ENCODE data around the gene MYL7.

Gene MYL7

GRCh38 chr7:44161371-44161770 lies 20.2 kb upstream of the MYL7 start:
- DNase-seq, result no peak
- Histone ChIP-seq H3K18ac (ENCODE audit: low read length) (no peak overlapping the region), H3K36me3 (ENCODE audit: control insufficient read depth in 1 of 2, insufficient read depth in 2 of 2, low read length in 2 of 2) (no peaks in the 10 kb centered on the region), H3K9ac (ENCODE audit: low read length) (no peak overlapping the region), H3K9me3 (ENCODE audit: insufficient read depth, low read depth, low read length) (peaks cover 4% of the 10 kb centered on the region), H3K4me1 (ENCODE audit: control insufficient read depth in 1 of 2, insufficient read depth in 2 of 2, low read length in 2 of 2) (peaks cover 10 to 15% of the 10 kb centered on the region in 2 experiments), H2BK5ac (ENCODE audit: low read depth, low read length, poor library complexity) (no peak overlapping the region), H3K4me2 (ENCODE audit: low read length) (no peak overlapping the region), H3K4ac (ENCODE audit: low read depth, low read length) (no peak overlapping the region), H3K14ac (ENCODE audit: low read length) (no peak overlapping the region), H4K8ac (ENCODE audit: low read depth, low read length) (no peak overlapping the region), H4K12ac (ENCODE audit: low read depth, low read length) (no peak overlapping the region), H4K91ac (ENCODE audit: low read depth, low read length) (no peak overlapping the region), H3K27me3 (ENCODE audit: insufficient read depth, low read length) (no peaks in the 10 kb centered on the region), H2BK120ac (ENCODE audit: insufficient read depth, low read length, poor library complexity) (no peak overlapping the region), H2AFZ (ENCODE audit: insufficient read depth, low read length, poor library complexity) (no peak overlapping the region), H3K23ac (ENCODE audit: low read length) (no peak overlapping the region), H3K79me2 (ENCODE audit: control insufficient read depth, insufficient read depth, low read length, poor library complexity) (no peaks in the 10 kb centered on the region), H3K27ac (ENCODE audit: low read depth, low read length) (no peak overlapping the region), H3K79me1 (ENCODE audit: low read length) (peaks cover 10% of the 10 kb centered on the region), H2BK12ac (ENCODE audit: low read length) (no peak overlapping the region), H2AK5ac (ENCODE audit: low read length) (no peak overlapping the region), H3K4me3 (ENCODE audit: low read depth, low read length) (no peak overlapping the region)
- WGBS (ENCODE audit: extremely low coverage, insufficient coverage, insufficient read length), result no CpG with 5 or more reads among the region's 2 CpGs

GRCh38 chr7:44159824-44160630 lies 18.9 kb upstream of the MYL7 start:
- no peaks in the 10 kb centered on the region for H3K27me3 ChIP-seq (ENCODE audit: insufficient read depth, low read length)
- no peak overlapping the region for H3K27ac ChIP-seq (ENCODE audit: low read depth, low read length)
- no peak overlapping the region for H2AFZ ChIP-seq (ENCODE audit: insufficient read depth, low read length, poor library complexity)
- no peak overlapping the region for H4K91ac ChIP-seq (ENCODE audit: low read depth, low read length)
- H3K9ac ChIP-seq (ENCODE audit: low read length), result no peak overlapping the region
- no peak overlapping the region for H3K4me2 ChIP-seq (ENCODE audit: low read length)
- no peak overlapping the region for H3K4me3 ChIP-seq (ENCODE audit: low read depth, low read length)
- no peak overlapping the region for H3K23ac ChIP-seq (ENCODE audit: low read length)
- H4K12ac ChIP-seq (ENCODE audit: low read depth, low read length), result no peak overlapping the region
- H3K4me1 ChIP-seq (ENCODE audit: control insufficient read depth in 1 of 2, insufficient read depth in 2 of 2, low read length in 2 of 2), result peaks cover 10 to 15% of the 10 kb centered on the region in 2 experiments
- H3K36me3 ChIP-seq (ENCODE audit: control insufficient read depth in 1 of 2, insufficient read depth in 2 of 2, low read length in 2 of 2), result no peaks in the 10 kb centered on the region
- no peak for DNase-seq
- H3K4ac ChIP-seq (ENCODE audit: low read depth, low read length), result no peak overlapping the region
- no peak overlapping the region for H2BK12ac ChIP-seq (ENCODE audit: low read length)
- H4K8ac ChIP-seq (ENCODE audit: low read depth, low read length), result no peak overlapping the region
- H3K79me2 ChIP-seq (ENCODE audit: control insufficient read depth, insufficient read depth, low read length, poor library complexity), result no peaks in the 10 kb centered on the region
- WGBS (ENCODE audit: extremely low coverage, insufficient coverage, insufficient read length), result no CpG with 5 or more reads among the region's 5 CpGs
- H3K18ac ChIP-seq (ENCODE audit: low read length), result no peak overlapping the region
- no peak overlapping the region for H2BK120ac ChIP-seq (ENCODE audit: insufficient read depth, low read length, poor library complexity)
- no peak overlapping the region for H2AK5ac ChIP-seq (ENCODE audit: low read length)
- peaks cover 4% of the 10 kb centered on the region for H3K9me3 ChIP-seq (ENCODE audit: insufficient read depth, low read depth, low read length)
- no peak overlapping the region for H2BK5ac ChIP-seq (ENCODE audit: low read depth, low read length, poor library complexity)
- H3K79me1 ChIP-seq (ENCODE audit: low read length), result peaks cover 10% of the 10 kb centered on the region
- H3K14ac ChIP-seq (ENCODE audit: low read length), result no peak overlapping the region

- no CpG with 5 or more reads among the region's 12 CpGs for WGBS (ENCODE audit: extremely low coverage, insufficient coverage, insufficient read length)
- peaks cover 4% of the 10 kb centered on the region for H3K9me3 ChIP-seq (ENCODE audit: insufficient read depth, low read depth, low read length)
- H3K4me3 ChIP-seq (ENCODE audit: low read depth, low read length), result no peak overlapping the region
- no peaks in the 10 kb centered on the region for H3K79me2 ChIP-seq (ENCODE audit: control insufficient read depth, insufficient read depth, low read length, poor library complexity)
- no peak overlapping the region for H3K18ac ChIP-seq (ENCODE audit: low read length)
- no peak overlapping the region for H3K4ac ChIP-seq (ENCODE audit: low read depth, low read length)
- DNase-seq, result no peak
- H3K36me3 ChIP-seq (ENCODE audit: control insufficient read depth in 1 of 2, insufficient read depth in 2 of 2, low read length in 2 of 2), result no peaks in the 10 kb centered on the region
- no peak overlapping the region for H3K27ac ChIP-seq (ENCODE audit: low read depth, low read length)
- peaks cover 12 to 20% of the 10 kb centered on the region in 2 experiments for H3K4me1 ChIP-seq (ENCODE audit: control insufficient read depth in 1 of 2, insufficient read depth in 2 of 2, low read length in 2 of 2)
- H2AFZ ChIP-seq (ENCODE audit: insufficient read depth, low read length, poor library complexity), result no peak overlapping the region
- no peak overlapping the region for H3K9ac ChIP-seq (ENCODE audit: low read length)
- no peak overlapping the region for H2BK120ac ChIP-seq (ENCODE audit: insufficient read depth, low read length, poor library complexity)
- H3K27me3 ChIP-seq (ENCODE audit: insufficient read depth, low read length), result no peaks in the 10 kb centered on the region
- H4K91ac ChIP-seq (ENCODE audit: low read depth, low read length), result no peak overlapping the region
- H3K79me1 ChIP-seq (ENCODE audit: low read length), result peaks cover 10% of the 10 kb centered on the region
- H4K8ac ChIP-seq (ENCODE audit: low read depth, low read length), result no peak overlapping the region
- no peak overlapping the region for H2BK5ac ChIP-seq (ENCODE audit: low read depth, low read length, poor library complexity)
- H3K23ac ChIP-seq (ENCODE audit: low read length), result no peak overlapping the region
- no peak overlapping the region for H4K12ac ChIP-seq (ENCODE audit: low read depth, low read length)
- H2AK5ac ChIP-seq (ENCODE audit: low read length), result no peak overlapping the region
- no peak overlapping the region for H2BK12ac ChIP-seq (ENCODE audit: low read length)
- H3K14ac ChIP-seq (ENCODE audit: low read length), result no peak overlapping the region
- H3K4me2 ChIP-seq (ENCODE audit: low read length), result no peak overlapping the region
Observed at GRCh38 chr7:44158873-44159631, 17.9 kb upstream of the MYL7 start.

GRCh38 chr7:44158096-44158872 lies 17.2 kb upstream of the MYL7 start:
- no peak for DNase-seq
- H3K79me2 ChIP-seq (ENCODE audit: control insufficient read depth, insufficient read depth, low read length, poor library complexity), result no peaks in the 10 kb centered on the region
- no peak overlapping the region for H2BK5ac ChIP-seq (ENCODE audit: low read depth, low read length, poor library complexity)
- H3K36me3 ChIP-seq (ENCODE audit: control insufficient read depth in 1 of 2, insufficient read depth in 2 of 2, low read length in 2 of 2), result no peaks in the 10 kb centered on the region
- peaks cover 10% of the 10 kb centered on the region for H3K79me1 ChIP-seq (ENCODE audit: low read length)
- no peak overlapping the region for H3K23ac ChIP-seq (ENCODE audit: low read length)
- peaks cover 12 to 16% of the 10 kb centered on the region in 2 experiments for H3K4me1 ChIP-seq (ENCODE audit: control insufficient read depth in 1 of 2, insufficient read depth in 2 of 2, low read length in 2 of 2)
- no peak overlapping the region for H3K14ac ChIP-seq (ENCODE audit: low read length)
- H3K4ac ChIP-seq (ENCODE audit: low read depth, low read length), result no peak overlapping the region
- H3K9me3 ChIP-seq (ENCODE audit: insufficient read depth, low read depth, low read length), result peaks cover 5% of the 10 kb centered on the region
- no peak overlapping the region for H3K4me2 ChIP-seq (ENCODE audit: low read length)
- H4K8ac ChIP-seq (ENCODE audit: low read depth, low read length), result no peak overlapping the region
- H4K91ac ChIP-seq (ENCODE audit: low read depth, low read length), result no peak overlapping the region
- H3K18ac ChIP-seq (ENCODE audit: low read length), result no peak overlapping the region
- H2AK5ac ChIP-seq (ENCODE audit: low read length), result no peak overlapping the region
- H3K9ac ChIP-seq (ENCODE audit: low read length), result no peak overlapping the region
- H2BK120ac ChIP-seq (ENCODE audit: insufficient read depth, low read length, poor library complexity), result no peak overlapping the region
- no peak overlapping the region for H2AFZ ChIP-seq (ENCODE audit: insufficient read depth, low read length, poor library complexity)
- H3K4me3 ChIP-seq (ENCODE audit: low read depth, low read length), result no peak overlapping the region
- no CpG with 5 or more reads among the region's 10 CpGs for WGBS (ENCODE audit: extremely low coverage, insufficient coverage, insufficient read length)
- H2BK12ac ChIP-seq (ENCODE audit: low read length), result no peak overlapping the region
- H3K27me3 ChIP-seq (ENCODE audit: insufficient read depth, low read length), result no peaks in the 10 kb centered on the region
- no peak overlapping the region for H4K12ac ChIP-seq (ENCODE audit: low read depth, low read length)
- H3K27ac ChIP-seq (ENCODE audit: low read depth, low read length), result no peak overlapping the region
